T-helper 9 cell (primary cell): Measurements from ENCODE around the gene GPR18.
"Not testable (repeated sequence)": the region's sequence is repeated elsewhere in the genome, so short reads cannot be mapped to it uniquely, and the experiment has no call there.

Source experiments
- DNase-seq: peaks from one replicate; pipeline ENCODE4 v3.0.0-alpha.2; 2020

Gene GPR18

DNA sequence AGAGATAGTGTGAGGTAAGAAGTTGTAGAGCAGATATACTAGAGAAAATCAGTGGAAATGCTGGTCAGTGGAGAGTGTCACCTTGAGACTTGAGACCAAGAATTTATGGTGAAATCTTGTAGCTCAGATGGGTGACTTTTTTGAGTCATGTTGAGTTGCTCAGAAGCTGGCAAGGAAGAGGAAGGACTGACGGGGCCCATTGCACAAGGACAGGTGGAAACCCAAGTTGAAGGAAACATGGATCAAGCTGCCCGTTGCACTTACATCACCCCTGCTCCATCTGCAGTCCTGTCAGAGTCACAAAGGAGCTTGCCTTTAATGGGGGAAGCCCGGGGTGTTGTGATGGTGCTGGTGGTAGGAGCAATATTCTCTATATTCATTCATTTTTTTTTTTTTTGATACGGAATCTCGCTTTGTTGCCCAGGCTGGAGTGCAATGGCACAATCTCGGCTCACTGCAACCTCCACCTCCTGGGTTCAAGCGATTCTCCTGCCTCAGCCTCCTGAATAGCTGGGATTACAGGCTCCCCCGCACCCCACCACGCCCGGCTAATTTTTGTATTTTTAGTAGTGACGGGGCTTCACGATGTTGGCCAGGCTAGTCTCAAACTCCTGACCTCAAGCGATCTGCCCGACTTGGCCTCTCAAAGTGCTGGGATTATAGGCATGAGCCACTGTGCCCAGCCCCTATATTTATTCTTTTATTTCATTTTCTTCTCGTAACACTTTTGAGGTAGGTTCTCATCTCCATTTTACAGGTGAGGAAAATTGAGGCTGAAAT, 30.1 kb downstream of the GPR18 start:
- no peak for DNase-seq

DNA sequence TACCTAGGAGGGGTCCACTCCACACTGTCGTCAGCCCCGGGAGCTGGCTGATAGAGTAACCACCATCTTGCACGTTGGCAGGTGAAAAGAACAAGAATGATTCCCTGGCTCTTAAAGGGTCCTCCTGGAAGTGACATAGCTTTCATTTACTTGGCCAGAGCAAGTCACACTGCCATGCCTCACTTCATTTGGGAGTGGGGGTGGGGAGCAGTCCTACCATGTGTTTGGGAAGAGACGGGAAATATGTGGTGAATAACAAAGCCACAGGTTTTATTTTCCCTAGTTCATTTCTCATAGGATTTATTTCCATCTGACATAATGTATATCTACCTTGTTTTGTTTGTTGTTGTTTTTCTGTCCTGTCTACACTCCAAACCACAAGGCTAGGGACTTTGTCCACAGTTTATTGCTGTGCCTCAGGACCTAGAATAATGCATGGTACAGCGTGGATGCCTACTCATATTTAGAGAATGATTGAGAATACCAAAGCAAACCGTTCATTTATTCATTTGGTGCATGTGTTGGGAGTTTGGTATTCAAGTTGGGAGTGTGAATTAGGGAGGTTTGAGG, 30.8 kb downstream of the GPR18 start:
- DNase-seq = no peak

DNA sequence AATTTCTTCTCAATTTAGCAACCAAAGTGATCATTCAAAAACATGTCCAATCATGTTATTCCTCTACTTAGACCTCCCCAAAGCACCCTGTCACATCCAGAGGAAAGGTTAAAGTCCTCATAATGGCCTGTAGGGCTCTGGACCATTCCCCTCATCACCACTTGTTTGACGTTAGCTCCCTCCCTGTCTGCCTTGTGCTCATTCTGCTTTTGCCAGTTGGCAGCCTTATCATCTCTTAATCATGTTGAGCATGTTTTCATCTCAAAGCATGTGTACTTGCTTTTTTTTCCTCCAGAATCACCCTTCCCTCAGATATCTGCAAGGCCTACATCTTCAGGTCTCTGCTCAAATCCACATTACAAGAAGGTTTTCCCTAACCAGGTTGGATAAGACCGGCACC, 31.7 kb downstream of the GPR18 start:
- DNase-seq = no peak

DNA sequence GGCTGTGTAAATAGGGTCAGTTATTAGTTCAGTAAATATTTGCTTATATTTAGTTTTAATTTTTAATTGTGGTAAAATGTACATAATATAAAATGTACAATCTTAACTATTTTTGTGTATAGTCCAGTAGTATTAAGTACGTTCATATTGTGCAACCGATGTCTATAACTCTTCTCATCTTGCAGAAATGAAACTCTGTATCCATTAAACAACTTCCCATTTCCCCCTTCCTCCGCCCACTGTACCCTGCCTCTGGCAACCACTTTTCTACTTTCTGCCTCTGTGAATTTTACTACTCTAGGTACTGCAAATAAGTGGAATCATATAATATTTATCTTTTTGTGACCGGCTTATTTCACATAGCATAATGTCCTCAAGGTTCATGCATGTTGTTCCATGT, 33.1 kb downstream of the GPR18 start:
- DNase-seq = no peak

DNA sequence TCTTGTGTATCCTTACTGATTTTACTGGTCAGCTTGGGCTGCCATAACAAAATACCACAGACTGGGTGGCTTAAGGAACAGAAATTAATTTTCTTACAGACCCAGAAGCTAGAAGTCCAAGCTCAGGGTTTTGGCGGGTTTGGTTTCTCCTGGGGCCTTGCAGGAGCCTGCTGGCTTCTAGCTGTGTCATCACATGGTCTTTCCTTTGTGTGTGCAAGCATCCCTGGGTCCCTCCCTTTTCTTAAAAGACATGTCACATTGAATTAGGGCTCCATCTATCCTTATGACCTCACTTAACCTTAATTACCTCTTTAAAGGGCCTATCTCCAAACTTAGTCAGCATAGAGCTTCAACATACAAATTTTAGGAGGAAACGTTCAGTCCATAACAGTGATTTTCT, 34.2 kb downstream of the GPR18 start:
- no peak for DNase-seq

DNA sequence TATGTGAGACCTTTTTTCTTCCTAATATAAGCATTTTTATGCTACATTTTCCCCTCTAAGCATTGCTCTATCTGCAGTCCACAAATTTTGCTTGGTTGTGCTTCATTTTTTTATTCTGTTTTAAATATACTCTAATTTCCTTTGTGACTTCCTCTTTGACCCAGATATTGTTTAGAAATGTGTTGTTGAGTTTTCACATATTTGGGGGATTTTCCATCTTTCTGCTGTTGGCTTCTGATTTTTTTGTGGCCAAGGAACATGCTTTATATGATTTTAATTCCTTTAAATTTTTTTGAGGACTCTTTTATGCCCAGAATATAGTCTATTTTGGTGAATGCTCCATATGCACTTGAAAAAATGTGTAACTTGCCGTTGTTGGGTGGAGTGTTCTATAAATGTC, 34.6 kb downstream of the GPR18 start:
- no peak for DNase-seq

DNA sequence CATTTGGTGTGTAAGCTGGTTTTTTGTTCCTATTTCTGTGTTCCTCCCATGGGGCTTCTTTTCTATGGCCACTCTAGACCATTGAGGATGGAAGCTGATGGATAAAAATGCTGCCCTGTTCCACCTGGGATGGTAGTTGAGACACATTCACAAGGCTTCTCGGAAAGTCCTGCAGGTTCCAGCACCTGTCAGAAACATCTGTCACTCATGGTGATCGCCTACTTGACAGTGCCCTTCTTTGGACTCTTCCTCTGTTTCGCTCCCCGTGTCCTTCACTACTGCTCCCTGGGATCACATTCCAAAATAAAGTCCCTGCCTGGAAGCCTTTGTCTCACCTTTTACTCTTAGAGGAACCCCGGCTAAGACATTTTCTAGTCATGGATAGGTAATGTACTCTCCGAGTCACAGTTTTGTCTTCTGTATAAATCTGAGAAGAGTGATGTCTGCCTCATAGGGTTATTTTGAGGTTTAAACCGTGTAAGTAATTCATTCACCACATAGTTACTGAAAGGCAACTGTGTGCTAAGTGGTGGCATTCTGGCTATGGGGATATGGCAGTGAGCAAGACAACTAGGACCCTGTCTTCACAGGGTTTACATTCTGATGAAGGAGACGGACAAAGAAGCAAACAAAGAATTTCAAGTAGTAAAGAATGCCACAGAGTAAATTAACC, 36.5 kb downstream of the GPR18 start:
- no peak for DNase-seq

DNA sequence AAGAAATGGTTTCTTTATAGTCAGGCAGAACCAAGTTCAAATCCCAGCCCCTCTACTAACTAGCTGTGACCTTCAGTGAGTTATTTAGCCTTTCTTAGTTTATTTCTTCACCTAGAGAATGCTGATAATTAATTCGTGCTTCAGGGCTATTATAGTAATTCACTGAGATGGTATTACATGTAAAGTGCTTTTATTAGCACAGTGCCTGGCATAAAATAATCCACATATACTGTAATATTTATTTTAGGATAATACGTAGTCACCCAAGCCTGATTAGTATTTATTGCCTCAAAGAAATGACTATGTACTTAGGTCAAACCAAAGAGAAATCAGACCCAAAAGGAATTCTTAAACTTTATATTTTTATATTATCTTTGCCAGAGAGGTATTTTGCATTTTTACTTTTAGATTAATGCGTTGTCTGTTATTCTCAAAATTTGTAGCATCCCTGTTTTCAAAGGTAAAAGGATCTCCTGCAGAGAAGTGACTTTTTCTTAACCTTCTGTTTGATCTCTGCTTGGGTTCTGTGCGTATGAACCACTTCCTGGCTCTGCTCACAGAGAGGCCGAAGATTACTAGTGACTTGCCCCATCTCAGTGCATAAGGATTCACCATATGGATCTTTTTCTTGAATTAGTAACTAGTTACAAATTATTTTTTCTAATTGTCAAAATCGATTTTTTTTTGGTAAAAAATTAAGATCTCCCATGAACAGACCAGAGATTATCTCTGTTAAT, 37.8 kb downstream of the GPR18 start:
- no peak for DNase-seq

DNA sequence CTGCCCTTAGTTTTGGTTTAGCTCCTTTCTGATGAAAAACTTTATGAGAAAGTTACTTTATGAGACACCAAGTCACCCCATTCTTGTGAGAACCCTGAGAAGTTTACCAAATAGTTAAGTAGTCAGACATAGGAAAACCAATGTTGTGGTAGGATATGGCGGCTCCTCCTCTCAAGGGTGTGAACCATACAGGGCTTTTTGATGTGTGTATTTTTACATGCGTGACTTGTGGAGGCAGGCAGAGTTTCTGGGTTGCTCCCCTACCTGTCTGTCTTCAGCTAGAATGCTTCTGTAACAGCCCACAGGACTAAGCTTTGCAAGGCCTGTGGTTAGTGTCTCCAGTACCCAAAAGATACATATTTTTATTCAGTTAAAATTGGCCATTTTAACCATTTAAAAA, 39.2 kb downstream of the GPR18 start:
- peak; percentile 47 for DNase-seq

DNA sequence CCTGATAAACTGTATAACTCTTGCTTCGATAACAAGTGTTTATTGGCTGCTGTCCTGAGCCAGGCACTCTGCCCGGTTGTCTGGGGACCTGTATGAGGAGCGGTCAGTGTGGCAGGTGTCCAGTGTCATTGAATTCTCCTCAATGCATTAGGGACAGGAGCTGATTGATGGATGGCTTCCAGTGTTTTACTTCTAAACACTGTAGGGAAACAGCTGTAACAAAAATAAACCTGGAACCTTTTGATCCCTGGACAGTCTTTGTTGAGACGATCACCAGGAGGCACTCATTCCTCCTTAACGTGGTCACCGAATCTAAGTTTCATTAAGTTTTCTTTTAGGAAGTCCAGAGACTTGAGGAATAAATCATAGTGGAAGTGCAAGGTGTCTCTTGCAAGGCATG, 39.6 kb downstream of the GPR18 start:
- no peak for DNase-seq

DNA sequence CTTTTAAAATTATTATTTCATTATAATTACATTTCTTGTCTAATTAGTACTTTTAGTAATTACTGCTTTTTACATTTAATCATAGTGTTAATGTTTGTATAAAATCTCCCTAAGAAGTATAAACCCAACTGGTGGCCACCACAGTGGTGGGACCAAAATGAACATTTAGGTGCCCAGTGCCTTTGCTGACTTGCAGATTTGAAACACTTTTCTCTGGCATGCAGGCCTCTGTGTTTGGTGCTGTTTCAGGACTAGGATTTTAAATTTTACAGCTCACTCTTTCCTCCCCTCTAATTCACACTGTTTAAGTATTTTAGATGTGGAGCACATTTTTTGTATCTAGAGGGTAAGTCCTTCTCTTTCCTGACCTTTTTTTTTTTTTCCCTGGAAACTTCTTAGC, 40.1 kb downstream of the GPR18 start:
- DNase-seq = no peak

DNA sequence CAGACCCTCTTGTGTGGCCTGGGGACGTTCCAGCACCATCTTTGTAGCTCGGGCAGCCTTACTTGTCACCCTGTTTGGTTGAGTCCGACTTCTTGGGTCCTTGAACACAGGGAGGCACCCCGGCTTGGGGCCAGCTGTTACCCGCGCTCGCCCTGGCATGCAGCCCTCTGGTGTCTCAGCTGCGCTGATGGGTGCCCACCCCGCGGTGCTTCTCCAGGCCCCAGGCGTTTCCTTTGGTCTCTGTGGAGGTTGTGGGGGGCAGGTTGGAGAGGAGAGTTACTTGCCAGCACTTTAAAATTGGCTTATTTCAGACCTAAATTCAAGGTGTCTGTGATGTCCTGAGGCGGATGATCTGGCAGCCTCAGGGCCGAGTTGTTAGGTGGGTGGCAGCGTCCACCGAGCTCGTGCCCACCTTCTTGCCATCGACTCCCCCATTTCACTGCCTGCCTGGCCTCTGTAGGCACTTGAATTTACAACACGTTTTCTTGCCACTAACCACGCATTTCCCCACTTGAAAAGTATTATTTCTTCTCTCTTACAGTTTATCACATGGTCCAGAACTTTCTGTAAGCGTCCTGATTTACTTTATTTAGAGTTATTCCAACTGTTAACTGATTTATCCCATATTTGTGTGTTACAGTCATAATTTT, 40.6 kb downstream of the GPR18 start:
- no peak for DNase-seq

DNA sequence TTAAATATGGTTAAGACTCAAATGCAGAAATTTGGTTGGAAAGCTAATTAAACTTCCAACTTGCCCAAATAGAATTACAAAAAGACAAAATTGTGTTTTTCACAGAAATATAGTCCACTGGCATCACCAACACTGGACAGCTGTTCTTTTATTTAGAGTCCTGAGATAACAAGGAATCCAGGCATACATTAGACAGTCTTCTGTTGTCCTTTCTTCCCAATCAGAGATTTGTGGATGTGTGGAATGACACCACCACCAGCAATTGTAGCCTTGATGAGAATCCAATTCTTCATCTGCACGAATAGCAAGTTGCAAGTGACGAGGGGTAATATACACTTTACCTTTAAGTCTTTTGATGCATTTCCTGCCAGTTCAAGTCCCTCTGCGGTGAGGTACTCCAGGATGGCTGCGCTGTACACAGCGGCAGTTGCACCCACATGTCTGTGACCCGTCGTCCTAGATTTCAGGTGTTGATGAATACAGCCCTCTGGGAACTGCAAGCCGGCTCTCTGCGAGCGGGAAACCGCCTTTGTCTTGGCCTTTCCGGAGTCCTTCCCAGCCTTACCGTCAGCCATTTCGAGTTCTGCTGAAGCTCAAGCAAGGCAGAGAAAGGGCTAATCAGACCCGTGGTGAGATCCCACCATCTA, 42.9 kb downstream of the GPR18 start:
- DNase-seq = peak; percentile 54

DNA sequence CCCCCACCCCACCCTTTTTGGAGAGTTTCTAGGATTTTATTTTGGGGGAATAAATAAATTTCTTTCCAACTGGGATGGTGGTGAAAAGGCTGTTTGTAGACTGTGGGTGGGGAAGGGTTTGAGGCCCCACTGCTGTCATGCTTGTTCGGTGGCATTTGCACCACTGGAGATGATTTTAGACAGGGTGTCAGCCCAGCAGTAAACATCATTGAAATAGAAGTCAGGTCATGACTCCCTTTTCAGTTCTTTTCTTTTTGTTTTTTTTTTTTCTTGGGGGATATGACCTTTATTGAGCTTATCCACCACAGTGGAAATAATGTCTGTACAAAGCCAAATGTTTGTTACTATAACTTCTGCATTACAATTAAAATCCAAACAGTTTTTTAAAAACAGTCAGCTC, 43.4 kb downstream of the GPR18 start:
- no peak for DNase-seq

DNA sequence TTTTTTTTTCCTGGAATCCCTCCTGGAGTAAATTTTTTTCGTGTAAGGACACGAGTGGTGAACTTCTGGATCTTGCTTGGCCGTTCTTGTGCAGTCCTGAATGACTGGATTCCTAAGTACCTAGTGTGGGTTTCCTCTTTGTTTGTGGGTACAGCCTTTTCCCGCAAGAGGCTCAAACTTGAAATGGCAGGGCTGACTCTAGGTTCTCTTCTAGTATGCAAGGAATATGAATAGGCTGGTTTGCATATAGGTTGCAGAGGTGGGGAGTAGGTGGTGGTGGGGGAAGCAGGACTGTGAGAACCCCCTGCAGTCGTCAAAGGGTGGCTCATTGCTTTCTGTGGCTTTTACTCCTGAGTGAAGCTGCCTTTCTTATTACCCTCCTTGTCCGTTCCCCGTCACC, 43.9 kb downstream of the GPR18 start:
- DNase-seq = no peak

DNA sequence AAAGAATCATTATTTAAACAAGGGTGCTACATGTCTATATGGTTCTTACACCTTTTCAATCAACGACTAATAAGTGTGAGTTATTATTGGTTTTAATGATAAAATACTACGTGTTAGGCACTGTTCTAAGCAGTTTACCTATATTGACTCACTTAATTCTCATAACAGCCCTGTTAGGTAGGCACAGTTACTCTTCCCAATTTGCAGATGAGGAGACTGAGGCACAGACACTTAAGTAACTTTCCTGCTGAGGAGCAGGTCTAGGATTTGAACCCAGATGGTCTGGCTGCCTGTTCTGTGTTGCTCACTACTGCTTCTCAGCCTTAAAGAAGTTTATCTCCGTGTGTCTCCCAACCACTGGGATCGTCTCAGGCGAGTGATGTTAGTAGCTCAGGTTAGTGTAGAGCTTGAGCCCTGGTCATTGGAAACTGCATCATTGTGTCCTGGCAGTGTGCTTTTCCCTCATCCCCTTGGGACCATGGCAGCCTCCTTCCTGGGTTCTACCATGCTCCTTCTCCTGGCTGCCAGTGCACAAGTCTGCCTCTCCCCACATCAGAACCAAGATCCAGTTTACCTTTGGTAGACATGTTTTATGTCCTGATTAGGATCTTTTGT, 46.7 kb downstream of the GPR18 start:
- no peak for DNase-seq

DNA sequence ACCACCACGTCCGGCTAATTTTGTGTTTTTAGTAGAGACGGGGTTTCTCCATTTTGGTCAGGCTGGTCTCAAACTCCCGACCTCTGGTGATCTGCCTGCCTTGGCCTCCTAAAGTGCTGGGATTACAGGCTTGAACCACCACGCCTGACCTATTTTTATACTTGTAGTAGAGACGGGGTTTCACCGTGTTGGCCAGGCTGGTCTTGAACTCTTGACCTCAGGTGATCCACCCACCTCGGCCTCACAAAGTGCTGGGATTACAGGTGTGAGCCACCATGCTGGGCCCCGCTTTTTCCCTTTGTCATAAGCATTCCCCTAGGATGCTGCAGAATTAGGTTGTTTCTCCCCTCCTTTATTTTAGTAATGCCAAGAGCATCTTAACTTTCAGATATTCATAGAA, 47.6 kb downstream of the GPR18 start:
- DNase-seq = not testable (repeated sequence)

DNA sequence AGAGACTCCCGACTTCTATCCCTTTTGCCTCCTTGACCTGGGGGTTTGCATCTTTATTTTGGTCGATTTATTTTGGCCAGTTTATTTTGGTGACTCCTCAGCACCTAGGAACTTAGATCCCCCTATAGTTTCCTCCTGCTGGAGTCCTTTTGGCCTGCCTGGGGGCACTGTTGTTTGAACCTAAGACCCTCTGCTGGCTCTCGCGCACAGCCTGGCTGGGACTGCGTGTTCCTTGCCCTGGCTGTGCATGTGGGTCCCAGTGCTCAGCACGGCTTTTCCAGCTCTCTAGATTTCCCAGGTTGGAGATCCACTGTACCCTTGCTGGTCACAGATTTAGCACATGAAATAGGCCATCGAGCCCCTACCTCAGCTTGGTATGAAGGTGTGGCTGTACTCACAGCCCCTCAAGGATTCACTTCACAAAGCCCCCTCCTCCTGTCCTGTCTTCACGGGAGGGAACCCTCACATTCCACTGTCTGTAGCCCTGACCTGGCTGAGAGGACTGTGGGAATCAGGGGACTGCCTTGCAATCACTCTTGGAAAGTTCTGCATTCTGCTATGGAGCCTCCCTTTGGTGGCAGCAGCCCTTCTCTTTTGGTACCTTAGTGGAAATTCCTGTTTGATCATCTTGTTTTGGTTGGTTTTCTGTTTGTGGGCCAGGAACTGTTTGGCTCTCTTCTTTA, 49.2 kb downstream of the GPR18 start:
- no peak for DNase-seq

DNA sequence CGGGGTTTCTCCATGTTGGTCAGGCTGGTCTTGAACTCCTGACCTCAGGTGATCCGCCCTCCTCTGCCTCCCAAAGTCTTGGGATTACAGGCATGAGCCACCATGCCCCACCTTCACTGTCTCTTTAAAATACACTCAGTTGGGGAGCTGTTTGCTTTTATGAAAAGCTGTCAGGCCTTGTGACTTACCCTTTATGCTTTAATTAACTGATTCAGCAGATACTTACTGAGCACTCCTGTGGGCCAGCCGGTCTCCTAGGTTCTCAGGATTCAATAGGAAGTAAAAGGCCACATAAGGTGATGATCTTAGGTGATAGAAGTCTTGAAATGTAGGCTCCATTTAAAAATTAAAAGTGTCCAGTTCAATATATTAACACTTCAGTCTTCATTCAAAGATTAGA, 50.0 kb downstream of the GPR18 start:
- no peak for DNase-seq

DNA sequence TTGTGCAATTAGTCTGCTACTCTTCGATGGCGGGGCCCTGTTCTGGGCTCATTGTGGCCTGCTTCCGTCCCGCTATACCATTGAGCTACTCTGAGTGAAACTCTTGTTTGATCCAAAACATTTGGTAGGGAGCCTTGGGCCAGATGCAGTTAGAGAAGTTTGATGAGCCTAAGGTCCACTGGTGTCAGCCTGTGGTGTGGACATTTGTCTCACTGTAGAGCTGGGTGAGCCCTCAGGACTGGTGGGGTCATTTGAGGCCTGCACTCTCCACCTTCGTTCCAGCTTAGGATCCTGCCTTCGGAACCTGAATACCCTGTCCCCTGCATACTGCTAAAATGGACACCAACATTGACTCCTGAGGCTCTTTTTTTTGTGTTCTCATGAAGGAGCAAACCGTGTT, 50.7 kb downstream of the GPR18 start:
- DNase-seq = no peak

DNA sequence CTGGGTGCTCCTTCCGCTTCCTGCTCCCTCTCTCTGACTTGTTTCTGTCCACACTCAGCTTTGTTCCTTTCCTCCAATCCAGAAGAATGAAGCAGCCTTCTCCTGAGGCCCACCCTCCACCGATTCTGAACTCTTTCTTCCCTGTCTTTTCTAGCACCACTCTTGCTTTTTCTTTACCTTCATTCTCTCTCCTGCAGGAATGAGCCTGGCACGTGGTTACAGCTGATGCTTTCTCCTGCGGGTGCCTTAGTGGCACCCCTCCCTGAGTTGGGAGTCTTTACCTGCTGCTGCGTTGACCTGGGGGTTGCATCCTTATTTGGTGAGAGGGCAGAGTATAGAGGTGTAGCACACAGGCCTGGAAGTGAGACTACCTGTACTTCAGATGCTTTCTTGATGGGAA, 51.3 kb downstream of the GPR18 start:
- DNase-seq = no peak

DNA sequence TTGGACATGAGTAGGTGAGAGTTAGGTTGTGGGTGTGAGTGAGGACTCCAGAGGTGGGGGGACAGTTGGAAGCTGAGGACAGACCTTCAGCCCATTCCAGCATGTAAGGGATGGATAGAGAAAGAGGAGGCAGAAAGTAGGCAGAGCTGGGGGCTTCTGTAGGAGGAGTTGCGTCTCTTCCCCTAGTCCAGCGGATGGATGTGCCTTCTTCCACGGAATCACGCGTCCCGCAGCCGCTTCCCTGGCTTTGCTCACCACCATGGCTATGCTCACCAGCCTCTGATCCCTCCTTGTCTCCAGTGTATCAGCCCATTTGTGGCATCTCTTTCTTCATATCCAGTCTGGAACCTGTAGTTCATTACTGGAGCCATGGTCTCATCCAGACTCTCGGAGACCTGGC, 52.0 kb downstream of the GPR18 start:
- DNase-seq = no peak
